ENCODE data around the gene THAP2.
"Not testable (repeated sequence)": the region's sequence is repeated elsewhere in the genome, so short reads cannot be mapped to it uniquely, and the experiment has no call there.

Gene THAP2

GRCh38 chr12:71685914-71686657, 22.0 kb downstream of the THAP2 start, which contains the start of gene TMEM19:
Gene TMEM19 (plus strand): TSS chr12:71686082. CDS start chr12:71686681, 599 bp downstream.
- peak within 1 kb of the TSS; percentile 78 for H3K4me3 ChIP-seq (ENCODE audit: low read depth, low read length)
- peak; percentile 17 for TF ChIP-seq CTCF (IDR thresholded peaks at IDR 0.05; ENCODE audit: low read depth, low read length, missing control alignments)
- DNase-seq (ENCODE audit: low read depth): peak; percentile 78

GRCh38 chr12:71686658-71687025, 22.5 kb downstream of the THAP2 start:
- no peak for DNase-seq (ENCODE audit: low read depth)

GRCh38 chr12:71687172-71687571, 23.1 kb downstream of the THAP2 start:
- not testable (repeated sequence) for DNase-seq (ENCODE audit: low read depth)
- H3K4me3 ChIP-seq (ENCODE audit: low read depth, low read length): peak overlapping the region; percentile 78

More at GRCh38 chr12:71686658-71687025, 22.5 kb downstream of the THAP2 start:
- H3K4me3 ChIP-seq (ENCODE audit: low read depth, low read length): peak overlapping the region; percentile 78
- no peak for TF ChIP-seq CTCF (IDR thresholded peaks at IDR 0.05; ENCODE audit: low read depth, low read length, missing control alignments)

GRCh38 chr12:71688961-71689570, 25.0 kb downstream of the THAP2 start:
- peak overlapping the region; percentile 78 for H3K4me3 ChIP-seq (ENCODE audit: low read depth, low read length)
- DNase-seq (ENCODE audit: low read depth): no peak
- TF ChIP-seq CTCF (IDR thresholded peaks at IDR 0.05; ENCODE audit: low read depth, low read length, missing control alignments): no peak

GRCh38 chr12:71691504-71692129, 27.5 kb downstream of the THAP2 start:
- no peak for DNase-seq (ENCODE audit: low read depth)
- no peak for TF ChIP-seq CTCF (IDR thresholded peaks at IDR 0.05; ENCODE audit: low read depth, low read length, missing control alignments)
- H3K4me3 ChIP-seq (ENCODE audit: low read depth, low read length): peak overlapping the region; percentile 23; the same call in 1 of the 2 replicates

- DNase-seq (ENCODE audit: low read depth): no peak
- no peak overlapping the region for H3K4me3 ChIP-seq (ENCODE audit: low read depth, low read length)
- no peak for TF ChIP-seq CTCF (IDR thresholded peaks at IDR 0.05; ENCODE audit: low read depth, low read length, missing control alignments)
Measured at GRCh38 chr12:71693126-71693525, 29.0 kb downstream of the THAP2 start.

- H3K4me3 ChIP-seq (ENCODE audit: low read depth, low read length); DNase-seq (ENCODE audit: low read depth): not testable (repeated sequence)
Measured at GRCh38 chr12:71693651-71694050, 29.6 kb downstream of the THAP2 start.
